Measurements from ENCODE around the gene CCDC88C.

GRCh38 chr14:91364524-91365270 lies 52.9 kb downstream of the CCDC88C start:
- TF ChIP-seq, protein P1, sequence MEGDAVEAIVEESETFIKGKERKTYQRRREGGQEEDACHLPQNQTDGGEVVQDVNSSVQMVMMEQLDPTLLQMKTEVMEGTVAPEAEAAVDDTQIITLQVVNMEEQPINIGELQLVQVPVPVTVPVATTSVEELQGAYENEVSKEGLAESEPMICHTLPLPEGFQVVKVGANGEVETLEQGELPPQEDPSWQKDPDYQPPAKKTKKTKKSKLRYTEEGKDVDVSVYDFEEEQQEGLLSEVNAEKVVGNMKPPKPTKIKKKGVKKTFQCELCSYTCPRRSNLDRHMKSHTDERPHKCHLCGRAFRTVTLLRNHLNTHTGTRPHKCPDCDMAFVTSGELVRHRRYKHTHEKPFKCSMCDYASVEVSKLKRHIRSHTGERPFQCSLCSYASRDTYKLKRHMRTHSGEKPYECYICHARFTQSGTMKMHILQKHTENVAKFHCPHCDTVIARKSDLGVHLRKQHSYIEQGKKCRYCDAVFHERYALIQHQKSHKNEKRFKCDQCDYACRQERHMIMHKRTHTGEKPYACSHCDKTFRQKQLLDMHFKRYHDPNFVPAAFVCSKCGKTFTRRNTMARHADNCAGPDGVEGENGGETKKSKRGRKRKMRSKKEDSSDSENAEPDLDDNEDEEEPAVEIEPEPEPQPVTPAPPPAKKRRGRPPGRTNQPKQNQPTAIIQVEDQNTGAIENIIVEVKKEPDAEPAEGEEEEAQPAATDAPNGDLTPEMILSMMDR (IDR thresholded peaks at IDR 0.05): no peak
- no peak for TF ChIP-seq POLR2A (IDR thresholded peaks at IDR 0.05)
